Esophagus squamous epithelium (tissue), 5 donors: Measurements from ENCODE around the gene LTBP3. TPM values are rescaled to one million over a fixed set of nuclear protein-coding genes. Genes with fewer than 3 reads are reported as not detected.
A peak's percentile ranks its signal among the peaks of the same experiment; 100 is the strongest.

Source experiments
- DNase-seq: peaks from one replicate; lab custom pipeline; 2025; lab: John Stamatoyannopoulos, UW
- H3K27ac ChIP-seq, 4 donors: fragments of 200-600 bp; sonication (generic); one replicate each; pipeline ENCODE4 v1.5.1; 2016 to 2019; ENCODE audit warnings: mild to moderate bottlenecking in 1 of 4
- H3K27me3 ChIP-seq, 4 donors: fragments of 200-600 bp; sonication (generic); 1 replicate in 3 of 4; 2 replicates in 1 of 4; pipeline versions ENCODE4 v1.5.1 to v1.6.0; 2017 to 2021; ENCODE audit warnings: antibody characterized with exemption in 1 of 4
- H3K36me3 ChIP-seq, 3 donors: fragments of 200-600 bp; sonication (generic); one replicate each; pipeline ENCODE4 v1.5.1; 2016 to 2019
- H3K4me1 ChIP-seq, 3 donors: fragments of 200-600 bp; sonication (generic); one replicate each; pipeline ENCODE4 v1.5.1; 2017 to 2019
- H3K4me3 ChIP-seq, 4 donors: fragments of 200-600 bp; sonication (generic); 1 replicate in 3 of 4; 2 replicates in 1 of 4; pipeline ENCODE4 v1.5.1; 2016 to 2019; ENCODE audit warnings: mild to moderate bottlenecking in 2 of 4, moderate library complexity in 1 of 4
- H3K9me3 ChIP-seq, 3 donors: fragments of 200-600 bp; sonication (generic); one replicate each; pipeline ENCODE4 v1.5.1; 2016 to 2019
- POLR2A ChIP-seq, 4 donors: fragments of 450-650 bp; IDR thresholded peaks; one replicate each; pipeline ENCODE4 v1.6.1; 2017; ENCODE audit warnings: antibody characterized with exemption in 4 of 4, mild to moderate bottlenecking in 4 of 4, moderate library complexity in 3 of 4
- WGBS, 2 donors: methylation state at CpG; one replicate each; pipeline ENCODE4 v1.1.5; 2018; 5-methylcytosine and 5-hydroxymethylcytosine counted together
- intact Hi-C: fragments of 100-400 bp; cut with DNase I; formaldehyde crosslinking; loops from one replicate; pipeline ENCODE4 v1.15.0; 2022
- total RNA-seq, 4 donors: library from RNA; depleted of rRNA; stranded (reverse); fragments of >200 nt; gene quantifications; one replicate each; pipeline ENCODE4 v1.1.0, GENCODE V29; 2016
- TF ChIP-seq, protein P1 (sequence below), 6 experiments: fragments of 450-650 bp in 4 of 6; fragments of 200-600 bp in 2 of 6; sonication (generic) in 2 of 6; IDR thresholded peaks; one replicate each; pipeline ENCODE4 v1.5.1; 2016 to 2019; ENCODE audit warnings: antibody characterized with exemption in 6 of 6, mild to moderate bottlenecking in 4 of 6, moderate library complexity in 4 of 6
- donor health status: DM: yes; HTN: yes; CAD: no.

Gene LTBP3
- total RNA-seq, 4 donors from 2014 or later, result 28.1 to 87.5 (median 54.0) TPM

- intact Hi-C loops, result no loop called here
- peak overlapping the region; percentile 16 to 95 (median 92) for H3K27ac ChIP-seq
- H3K4me3 ChIP-seq, result no peak overlapping the region
- TF ChIP-seq, protein P1, sequence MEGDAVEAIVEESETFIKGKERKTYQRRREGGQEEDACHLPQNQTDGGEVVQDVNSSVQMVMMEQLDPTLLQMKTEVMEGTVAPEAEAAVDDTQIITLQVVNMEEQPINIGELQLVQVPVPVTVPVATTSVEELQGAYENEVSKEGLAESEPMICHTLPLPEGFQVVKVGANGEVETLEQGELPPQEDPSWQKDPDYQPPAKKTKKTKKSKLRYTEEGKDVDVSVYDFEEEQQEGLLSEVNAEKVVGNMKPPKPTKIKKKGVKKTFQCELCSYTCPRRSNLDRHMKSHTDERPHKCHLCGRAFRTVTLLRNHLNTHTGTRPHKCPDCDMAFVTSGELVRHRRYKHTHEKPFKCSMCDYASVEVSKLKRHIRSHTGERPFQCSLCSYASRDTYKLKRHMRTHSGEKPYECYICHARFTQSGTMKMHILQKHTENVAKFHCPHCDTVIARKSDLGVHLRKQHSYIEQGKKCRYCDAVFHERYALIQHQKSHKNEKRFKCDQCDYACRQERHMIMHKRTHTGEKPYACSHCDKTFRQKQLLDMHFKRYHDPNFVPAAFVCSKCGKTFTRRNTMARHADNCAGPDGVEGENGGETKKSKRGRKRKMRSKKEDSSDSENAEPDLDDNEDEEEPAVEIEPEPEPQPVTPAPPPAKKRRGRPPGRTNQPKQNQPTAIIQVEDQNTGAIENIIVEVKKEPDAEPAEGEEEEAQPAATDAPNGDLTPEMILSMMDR (IDR thresholded peaks at IDR 0.05), result no peak
- no peak for TF ChIP-seq POLR2A (IDR thresholded peaks at IDR 0.05)
- no peak for DNase-seq
- WGBS, 2 donors, result 88 to 90% methylated on average over 4 of the region's 4 CpGs
- H3K9me3 ChIP-seq, result no peaks in the 10 kb centered on the region
- H3K27me3 ChIP-seq, result no peaks in the 10 kb centered on the region
- H3K36me3 ChIP-seq, result peaks cover 0 to 32% (median 0%) of the 10 kb centered on the region in 3 donors
- H3K4me1 ChIP-seq, result peaks cover 46 to 91% (median 60%) of the 10 kb centered on the region in 3 donors
Measured at GRCh38 chr11:65554842-65555430, 3.2 kb downstream of the LTBP3 start.

DNA sequence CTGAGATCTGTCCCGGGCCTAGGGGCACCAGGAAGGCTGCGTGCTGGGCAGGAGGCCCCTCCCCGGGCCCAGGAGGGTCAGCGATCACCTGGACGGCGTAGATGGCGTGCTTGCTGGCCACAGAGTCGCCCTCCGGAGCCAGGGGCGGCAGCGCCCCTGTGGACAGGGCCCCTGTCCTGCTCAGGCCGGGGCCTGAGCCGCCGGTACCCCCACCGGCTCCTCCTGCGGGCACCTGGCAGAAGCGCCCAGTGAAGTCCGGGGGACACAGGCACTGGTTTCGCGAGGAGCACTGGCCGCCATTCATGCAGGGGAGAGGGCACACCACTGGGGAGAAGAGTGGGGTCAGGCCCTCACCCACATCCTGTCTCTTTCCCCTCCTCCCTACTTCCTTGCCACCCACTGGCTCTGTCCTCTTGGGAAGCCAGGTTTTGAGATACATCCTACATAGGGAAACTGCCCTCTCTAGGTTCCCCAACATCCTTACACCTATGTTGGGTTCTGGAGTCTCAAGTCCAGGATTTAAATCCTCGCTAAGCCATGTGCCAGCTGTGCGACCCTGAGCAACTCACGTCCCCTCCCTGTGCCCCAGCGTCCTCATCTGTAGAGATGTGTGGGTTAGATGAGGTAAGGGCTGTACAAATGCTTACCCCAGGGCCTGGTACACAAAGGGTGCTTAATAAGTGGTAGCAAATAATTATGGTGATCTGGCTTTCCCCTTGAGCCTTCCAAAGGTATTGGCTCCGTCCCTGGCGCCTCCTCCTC, 3.9 kb downstream of the LTBP3 start:
- TF ChIP-seq, protein P1 (IDR thresholded peaks at IDR 0.05), result no peak
- TF ChIP-seq POLR2A (IDR thresholded peaks at IDR 0.05), result no peak
- Histone ChIP-seq H3K36me3 (peaks cover 0 to 32% (median 0%) of the 10 kb centered on the region in 3 donors), H3K9me3 (no peaks in the 10 kb centered on the region), H3K4me3 (no peak overlapping the region), H3K27ac (peak overlapping the region in 1 of 4 donors; percentile 91), H3K4me1 (peaks cover 39 to 84% (median 53%) of the 10 kb centered on the region in 3 donors), H3K27me3 (no peaks in the 10 kb centered on the region)
- intact Hi-C loops, result no loop called here
- WGBS, 2 donors, result 79 to 81% methylated on average over 6 to 9 of the region's 27 CpGs
- no peak for DNase-seq

DNA sequence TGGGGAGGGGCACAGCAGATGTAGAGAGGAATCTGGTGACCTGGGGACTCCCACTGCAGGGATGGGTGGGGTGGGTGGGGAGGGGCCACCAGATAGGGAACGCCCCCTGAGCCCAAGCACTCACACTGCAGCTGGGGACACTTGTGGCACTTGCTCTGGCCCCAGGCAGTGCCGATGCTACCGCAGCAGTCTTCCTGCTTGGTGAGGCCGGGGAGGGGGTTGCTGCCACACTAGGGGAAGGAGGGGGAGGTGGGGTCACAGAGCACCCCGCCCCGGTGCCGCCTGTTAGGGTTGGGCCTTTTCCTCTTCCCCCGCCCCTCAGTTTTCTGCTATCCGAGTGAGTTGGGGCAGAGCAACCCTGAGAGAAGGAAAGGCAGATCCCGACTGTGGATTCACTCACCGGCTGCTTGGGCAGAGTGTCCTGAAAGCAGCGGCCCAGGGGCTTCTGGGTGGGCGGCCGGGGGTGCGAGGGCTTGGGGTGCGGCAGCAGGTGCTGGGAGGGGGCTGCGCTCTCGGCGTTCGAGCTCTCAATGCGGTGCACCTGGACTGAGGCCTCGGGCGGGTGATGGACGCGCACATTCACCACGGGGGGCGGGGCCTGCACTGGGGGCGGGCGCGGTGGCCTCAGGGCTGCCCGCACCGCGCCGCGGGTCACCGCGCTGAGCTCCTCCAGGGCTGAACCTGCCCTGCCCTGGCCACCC, 4.7 kb downstream of the LTBP3 start:
- intact Hi-C loops, result no loop called here
- Histone ChIP-seq H3K27ac (no peak overlapping the region), H3K4me3 (no peak overlapping the region), H3K27me3 (no peaks in the 10 kb centered on the region), H3K9me3 (no peaks in the 10 kb centered on the region), H3K36me3 (peaks cover 0 to 36% (median 0%) of the 10 kb centered on the region in 3 donors), H3K4me1 (peaks cover 32 to 76% (median 46%) of the 10 kb centered on the region in 3 donors)
- WGBS, 2 donors, result 58 to 83% methylated on average over 5 to 8 of the region's 37 CpGs
- no peak for TF ChIP-seq POLR2A (IDR thresholded peaks at IDR 0.05)
- TF ChIP-seq, protein P1 (IDR thresholded peaks at IDR 0.05), result no peak
- DNase-seq, result no peak

- H3K4me1 ChIP-seq, result peaks cover 32 to 70% (median 44%) of the 10 kb centered on the region in 3 donors
- no peak overlapping the region for H3K4me3 ChIP-seq
- WGBS, 2 donors, result 71 to 92% methylated on average over 4 to 5 of the region's 9 CpGs
- intact Hi-C loops, result no loop called here
- TF ChIP-seq, protein P1 (IDR thresholded peaks at IDR 0.05), result peak in 1 of 6 experiments; percentile 1
- no peak for TF ChIP-seq POLR2A (IDR thresholded peaks at IDR 0.05)
- H3K27ac ChIP-seq, result peak overlapping the region in 1 of 4 donors; percentile 42
- H3K27me3 ChIP-seq, result no peaks in the 10 kb centered on the region
- no peaks in the 10 kb centered on the region for H3K9me3 ChIP-seq
- DNase-seq, result no peak
- H3K36me3 ChIP-seq, result peaks cover 0 to 45% (median 0%) of the 10 kb centered on the region in 3 donors
Measured at GRCh38 chr11:65552388-65552951, 5.7 kb downstream of the LTBP3 start.
